ENCODE measurements around the gene UPK1A.
"Not testable (repeated sequence)": the region's sequence is repeated elsewhere in the genome, so short reads cannot be mapped to it uniquely, and the experiment has no call there.

The UPK1A gene

DNA sequence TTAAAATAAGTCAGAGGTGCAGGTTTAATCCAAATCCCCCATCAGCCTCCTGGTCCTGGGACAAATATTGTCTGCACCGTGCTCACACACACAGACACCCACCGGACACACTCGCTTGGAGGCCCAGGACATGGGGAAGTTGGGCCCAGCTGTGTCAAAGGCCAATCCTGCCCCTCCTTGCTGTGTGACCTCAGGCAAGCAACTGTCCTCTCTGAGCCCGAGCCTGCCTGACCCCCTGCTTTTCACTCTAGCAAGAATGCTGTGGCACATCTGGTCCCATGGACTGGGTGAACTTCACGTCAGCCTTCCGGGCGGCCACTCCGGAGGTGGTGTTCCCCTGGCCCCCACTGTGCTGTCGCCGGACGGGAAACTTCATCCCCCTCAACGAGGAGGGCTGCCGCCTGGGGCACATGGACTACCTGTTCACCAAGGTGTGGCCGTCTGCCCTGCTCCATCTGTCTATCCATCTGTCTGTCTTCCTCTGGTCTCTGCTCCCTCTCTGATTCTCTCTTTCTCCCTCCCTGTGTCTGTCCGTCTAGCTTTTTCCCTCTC is 9.3 kb downstream of the UPK1A start:
- TF ChIP-seq CTCF (IDR thresholded peaks at IDR 0.05), result no peak
- H3K36me3 ChIP-seq (ENCODE audit: control insufficient read depth, insufficient read depth, low read length), result no peaks in the 10 kb centered on the region
- H3K79me2 ChIP-seq, result no peaks in the 10 kb centered on the region
- H3K9ac ChIP-seq, result no peak overlapping the region
- no peak overlapping the region for H3K27ac ChIP-seq
- no peaks in the 10 kb centered on the region for H3K27me3 ChIP-seq (ENCODE audit: control insufficient read depth, insufficient read depth, low read length)
- H3K4me1 ChIP-seq, result no peaks in the 10 kb centered on the region
- H3K4me3 ChIP-seq (ENCODE audit: low read depth, low read length), result no peak overlapping the region
- H3K9me3 ChIP-seq (ENCODE audit: control insufficient read depth, low read length), result no peaks in the 10 kb centered on the region
- H2AFZ ChIP-seq, result no peak overlapping the region
- no peak overlapping the region for H3K4me2 ChIP-seq (ENCODE audit: low read length)

GRCh38 chr19:35689836-35690235 is 23.5 kb downstream of the UPK1A start:
- H3K79me2 ChIP-seq, result no peaks in the 10 kb centered on the region
- TF ChIP-seq CTCF (IDR thresholded peaks at IDR 0.05), result no peak
- no peak overlapping the region for H2AFZ ChIP-seq
- no peaks in the 10 kb centered on the region for H3K36me3 ChIP-seq (ENCODE audit: control insufficient read depth, insufficient read depth, low read length)
- no peaks in the 10 kb centered on the region for H3K9me3 ChIP-seq (ENCODE audit: control insufficient read depth, low read length)
- H3K4me2 ChIP-seq (ENCODE audit: low read length), result no peak overlapping the region
- peak overlapping the region; percentile 39 for H3K27ac ChIP-seq
- H3K4me1 ChIP-seq, result no peaks in the 10 kb centered on the region
- H3K4me3 ChIP-seq (ENCODE audit: low read depth, low read length), result no peak overlapping the region
- H3K27me3 ChIP-seq (ENCODE audit: control insufficient read depth, insufficient read depth, low read length), result no peaks in the 10 kb centered on the region
- no peak overlapping the region for H3K9ac ChIP-seq

DNA sequence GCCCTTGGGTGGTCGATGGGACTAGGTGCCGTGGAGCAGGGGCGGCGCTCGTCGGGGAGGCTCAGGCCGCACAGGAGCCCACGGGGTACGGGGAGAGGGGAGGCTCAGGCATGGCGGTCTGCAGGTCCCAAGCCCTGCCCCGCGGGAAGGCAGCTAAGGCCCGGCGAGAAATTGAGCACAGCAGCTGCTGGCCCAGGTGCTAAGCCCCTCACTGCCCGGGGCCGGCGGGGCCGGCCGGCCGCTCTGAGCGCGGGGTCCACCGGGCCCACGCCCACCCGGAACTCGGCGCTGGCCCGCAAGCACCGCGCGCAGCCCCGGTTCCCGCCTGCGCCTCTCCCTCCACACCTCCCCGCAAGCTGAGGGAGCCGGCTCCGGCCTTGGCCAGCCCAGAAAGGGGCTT is 24.8 kb downstream of the UPK1A start:
- H3K4me3 ChIP-seq (ENCODE audit: low read depth, low read length), result not testable (repeated sequence)

DNA sequence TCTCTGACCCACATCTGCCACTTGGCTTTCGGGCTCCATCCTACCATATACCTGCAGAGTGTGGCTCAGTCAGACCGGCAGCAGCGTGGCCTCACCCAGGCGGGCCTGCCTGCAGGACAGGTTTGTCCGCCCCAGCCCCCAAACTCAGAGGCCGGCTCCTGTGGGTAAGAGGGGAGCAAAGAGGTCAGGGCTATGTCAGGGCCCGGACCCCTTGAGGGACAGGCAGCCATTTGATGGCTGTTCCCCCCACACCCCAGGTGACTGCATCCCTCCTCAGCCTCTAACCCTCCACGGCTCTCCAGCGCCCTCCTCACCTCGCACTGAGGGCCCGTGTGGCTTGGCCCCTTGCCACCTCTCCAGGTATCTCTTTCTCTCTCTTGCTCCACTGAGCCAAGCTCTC is 25.7 kb downstream of the UPK1A start:
- Histone ChIP-seq H3K4me3 (ENCODE audit: low read depth, low read length) (no peak overlapping the region), H3K9me3 (ENCODE audit: control insufficient read depth, low read length) (no peaks in the 10 kb centered on the region)

More for the DNA sequence above, 24.8 kb downstream of the UPK1A start:
- H3K27me3 ChIP-seq (ENCODE audit: control insufficient read depth, insufficient read depth, low read length); H3K9me3 ChIP-seq (ENCODE audit: control insufficient read depth, low read length); H3K36me3 ChIP-seq (ENCODE audit: control insufficient read depth, insufficient read depth, low read length); H2AFZ ChIP-seq; H3K4me1 ChIP-seq; H3K79me2 ChIP-seq; H3K4me2 ChIP-seq (ENCODE audit: low read length); H3K27ac ChIP-seq; H3K9ac ChIP-seq: not testable (repeated sequence)

DNA sequence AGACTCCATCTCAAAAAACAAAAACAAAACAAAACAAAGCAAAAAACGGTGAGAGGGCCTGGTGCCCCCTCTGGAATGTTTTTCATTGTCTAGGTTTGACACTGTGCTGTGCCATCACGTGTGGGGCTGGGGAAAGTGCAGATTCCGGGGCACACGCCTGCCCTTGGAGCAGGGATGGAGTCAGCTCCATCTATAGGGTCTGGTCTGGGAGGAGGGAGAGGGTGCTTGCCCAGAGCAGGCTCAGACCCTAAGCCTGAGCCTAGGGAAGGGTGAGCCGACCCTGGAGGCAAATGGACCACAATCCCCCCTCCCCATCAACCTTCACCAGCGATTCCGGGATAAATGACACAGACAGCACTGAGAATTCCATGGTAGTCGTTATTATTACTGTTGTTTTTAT is 27.1 kb downstream of the UPK1A start:
- Histone ChIP-seq H3K9ac (no peak overlapping the region), H3K9me3 (ENCODE audit: control insufficient read depth, low read length) (no peaks in the 10 kb centered on the region), H2AFZ (no peak overlapping the region), H3K4me1 (no peaks in the 10 kb centered on the region), H3K4me3 (ENCODE audit: low read depth, low read length) (no peak overlapping the region), H3K27me3 (ENCODE audit: control insufficient read depth, insufficient read depth, low read length) (no peaks in the 10 kb centered on the region), H3K79me2 (no peaks in the 10 kb centered on the region), H3K27ac (no peak overlapping the region), H3K36me3 (ENCODE audit: control insufficient read depth, insufficient read depth, low read length) (no peaks in the 10 kb centered on the region), H3K4me2 (ENCODE audit: low read length) (no peak overlapping the region)
- TF ChIP-seq CTCF (IDR thresholded peaks at IDR 0.05), result no peak

More for the DNA sequence above, 25.7 kb downstream of the UPK1A start:
- peak overlapping the region; percentile 38 for H2AFZ ChIP-seq
- TF ChIP-seq CTCF (IDR thresholded peaks at IDR 0.05), result no peak
- no peak overlapping the region for H3K27ac ChIP-seq
- H3K79me2 ChIP-seq, result no peaks in the 10 kb centered on the region
- no peaks in the 10 kb centered on the region for H3K4me1 ChIP-seq
- H3K36me3 ChIP-seq (ENCODE audit: control insufficient read depth, insufficient read depth, low read length), result no peaks in the 10 kb centered on the region
- no peak overlapping the region for H3K4me2 ChIP-seq (ENCODE audit: low read length)
- no peak overlapping the region for H3K9ac ChIP-seq
- H3K27me3 ChIP-seq (ENCODE audit: control insufficient read depth, insufficient read depth, low read length), result no peaks in the 10 kb centered on the region

Data from parathyroid adenoma (tissue), 2 donors.